B cell (primary cell): ENCODE data around the gene MYO18A. TPM values are rescaled to one million over a fixed set of nuclear protein-coding genes. Genes with fewer than 3 reads are reported as not detected.

Source experiments
- ATAC-seq: fragments of 200-7000 bp; cut with Tn5 transposase; one replicate; pipeline ENCODE4 v1.10.0; 2021; ENCODE audit warnings: low read depth, mild to moderate bottlenecking, moderate number of reproducible peaks, moderate library complexity
- CTCF ChIA-PET: fragments of 350-600 bp; sonication (Branson Sonifier 250); formaldehyde crosslinking; loops from one replicate; lab custom pipeline; 2021; ENCODE audit warnings: antibody characterized with exemption, inconsistent platforms; lab: Charles Lee
- POLR2A ChIA-PET: fragments of 350-600 bp; sonication (Branson Sonifier 250); formaldehyde crosslinking; loops from one replicate; lab custom pipeline; 2021; ENCODE audit warnings: antibody characterized with exemption; lab: Charles Lee
- DNase-seq: peaks from one replicate; pipeline ENCODE4 v3.0.0; 2013
- H2AFZ ChIP-seq: 2 replicates; pipeline ENCODE4 v1.6.1; 2012; ENCODE audit warnings: mild to moderate bottlenecking, low read depth, low read length; ENCODE audit not compliant: insufficient read depth, poor library complexity, severe bottlenecking
- H3K27ac ChIP-seq, 2 donors: 1 replicate in 1 of 2; 2 replicates in 1 of 2; pipeline ENCODE4 v1.5.1; 2012 to 2013; ENCODE audit warnings: low read length in 2 of 2, mild to moderate bottlenecking in 2 of 2, moderate library complexity in 1 of 2
- H3K27me3 ChIP-seq, 4 experiments: fragments of 200-600 bp in 1 of 4; sonication (generic) in 1 of 4; replicated peaks in 1 of 4; 1 replicate in 2 of 4; 2 replicates in 2 of 4; pipeline versions ENCODE4 v1.6.1 to v1.7.0; 2013 to 2016; ENCODE audit warnings: low read length in 3 of 4, mild to moderate bottlenecking in 2 of 4, mixed read lengths in 1 of 4, moderate library complexity in 1 of 4; ENCODE audit not compliant: insufficient read depth in 4 of 4, control insufficient read depth in 3 of 4; ENCODE audit errors: control extremely low read depth in 1 of 4
- H3K36me3 ChIP-seq, 2 experiments: replicated peaks in 1 of 2; 1 replicate in 1 of 2; 2 replicates in 1 of 2; pipeline versions ENCODE4 v1.6.1 to v1.7.1; 2013; ENCODE audit warnings: low read length in 1 of 2; ENCODE audit not compliant: insufficient read depth in 2 of 2, control insufficient read depth in 1 of 2; ENCODE audit errors: control extremely low read depth in 1 of 2, extremely low read depth in 1 of 2
- H3K4me1 ChIP-seq, 2 donors: fragments of 200-600 bp in 1 of 2; sonication (generic) in 1 of 2; 1 replicate in 1 of 2; 2 replicates in 1 of 2; pipeline versions ENCODE4 v1.5.1 to v1.6.1; 2013 to 2017; ENCODE audit warnings: low read length in 2 of 2; ENCODE audit not compliant: control insufficient read depth in 2 of 2, insufficient read depth in 2 of 2
- H3K4me2 ChIP-seq: replicated peaks from 2 replicates; pipeline ENCODE3; 2012; ENCODE audit warnings: mild to moderate bottlenecking, low read depth, low read length; ENCODE audit not compliant: poor library complexity, severe bottlenecking
- H3K4me3 ChIP-seq, 5 experiments: fragments of 200-600 bp in 1 of 5; sonication (generic) in 1 of 5; 1 replicate in 3 of 5; 2 replicates in 2 of 5; pipeline versions ENCODE4 v1.5.1 to v1.7.0; 2011 to 2016; ENCODE audit warnings: low read length in 4 of 5, mild to moderate bottlenecking in 4 of 5, low read depth in 2 of 5, control low read depth in 1 of 5, moderate library complexity in 1 of 5; ENCODE audit not compliant: insufficient read depth in 1 of 5; ENCODE audit errors: control extremely low read depth in 1 of 5, extremely low read depth in 1 of 5
- H3K79me2 ChIP-seq: fragments of 200-600 bp; sonication (generic); one replicate; pipeline ENCODE4 v1.6.0; 2016; ENCODE audit warnings: low read length; ENCODE audit not compliant: control insufficient read depth, insufficient read depth
- H3K9ac ChIP-seq: fragments of 200-600 bp; sonication (generic); 2 replicates; pipeline ENCODE4 v1.6.1; 2017; ENCODE audit warnings: mild to moderate bottlenecking, low read length, moderate library complexity
- H3K9me3 ChIP-seq, 3 donors: one replicate each; pipeline versions ENCODE4 v1.6.1 to v1.7.1; 2013; ENCODE audit warnings: low read length in 2 of 3; ENCODE audit not compliant: control insufficient read depth in 2 of 3, insufficient read depth in 1 of 3; ENCODE audit errors: control extremely low read depth in 1 of 3
- H4K20me1 ChIP-seq: 2 replicates; pipeline ENCODE4 v1.6.0; 2012; ENCODE audit warnings: mild to moderate bottlenecking, low read length; ENCODE audit not compliant: insufficient read depth, control insufficient read depth, poor library complexity, severe bottlenecking
- H3K27ac Mint-ChIP-seq: one replicate; pipeline ENCODE4 v1.8.0; 2021; ENCODE audit warnings: mixed read lengths
- H3K27me3 Mint-ChIP-seq: one replicate; pipeline ENCODE4 v1.8.0; 2021; ENCODE audit warnings: mixed read lengths
- H3K4me1 Mint-ChIP-seq: one replicate; pipeline ENCODE4 v1.8.0; 2021; ENCODE audit warnings: mixed read lengths
- H3K4me3 Mint-ChIP-seq: one replicate; pipeline ENCODE4 v1.8.0; 2021; ENCODE audit warnings: mixed read lengths
- H3K9me3 Mint-ChIP-seq: one replicate; pipeline ENCODE4 v1.8.0; 2022; ENCODE audit warnings: mixed read lengths; ENCODE audit not compliant: insufficient read depth
- EZH2 ChIP-seq: IDR thresholded peaks from 2 replicates; pipeline ENCODE4 v1.6.1; 2012; ENCODE audit warnings: borderline replicate concordance, low read depth, mild to moderate bottlenecking, moderate library complexity, low read length; ENCODE audit not compliant: insufficient read depth, poor library complexity, severe bottlenecking
- WGBS: methylation state at CpG from one replicate; pipeline ENCODE4 v1.1.5; 2013; ENCODE audit warnings: missing lambda C conversion rate; ENCODE audit not compliant: insufficient coverage; 5-methylcytosine and 5-hydroxymethylcytosine counted together
- intact Hi-C: fragments of 100-400 bp; cut with micrococcal nuclease; formaldehyde crosslinking; loops from one replicate; pipeline ENCODE4 v1.10.0; 2022
- polyA plus RNA-seq: library from polyadenylated mRNA; depleted of rRNA; stranded (reverse); fragments of >200 nt; gene quantifications from 2 replicates; pipeline ENCODE4 v1.2.3, GENCODE V29; 2012
- total RNA-seq, 2 donors: library from RNA; stranded (reverse); fragments of 120-200 nt in 1 of 2; gene quantifications; 1 replicate in 1 of 2; 2 replicates in 1 of 2; pipeline versions ENCODE4 v1.2.3 to v1.2.4, GENCODE V29; 2013 to 2022
- TF ChIP-seq, protein P1 (sequence below): fragments of 200-600 bp; IDR thresholded peaks from one replicate; pipeline ENCODE4 v1.8.0; 2022; ENCODE audit warnings: antibody characterized with exemption, mild to moderate bottlenecking

Gene MYO18A
- total and polyA plus RNA-seq, 2 donors (not counting 1 experiment from before 2014, with no cell fraction given) = 72.2 to 155 TPM

DNA sequence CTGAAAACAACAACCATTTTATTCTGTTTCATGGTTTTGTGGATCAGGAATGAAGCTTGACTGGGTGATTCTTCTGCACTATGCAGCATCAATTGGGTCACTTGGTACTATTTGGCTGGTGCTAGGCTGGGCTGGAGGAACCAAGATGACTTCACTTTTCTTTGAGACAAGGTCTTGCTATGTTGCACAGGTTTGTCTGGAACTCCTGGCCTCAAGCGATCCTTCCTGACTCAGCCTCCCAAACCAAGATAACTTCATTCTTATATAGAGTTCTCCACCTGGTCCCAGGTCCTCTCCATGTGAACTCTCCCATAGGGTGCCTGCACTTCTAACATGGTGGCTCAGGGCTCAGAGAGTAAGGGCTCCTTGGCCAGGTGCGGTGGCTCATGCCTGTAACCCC is 139.1 kb downstream of the MYO18A start:
- no peaks in the 10 kb centered on the region for H3K9me3 Mint-ChIP-seq
- no peak overlapping the region for H3K9ac ChIP-seq
- peaks cover 0 to 2% (median 0%) of the 10 kb centered on the region in 3 donors for H3K9me3 ChIP-seq
- WGBS = 100% methylated on average over 2 of the region's 2 CpGs
- DNase-seq (no peak), ATAC-seq (no peak)
- H3K4me3 ChIP-seq = no peak overlapping the region
- no peak overlapping the region for H3K4me2 ChIP-seq
- intact Hi-C loops = no loop called here
- H3K27ac ChIP-seq = no peak overlapping the region
- H3K36me3 ChIP-seq = no peaks in the 10 kb centered on the region
- TF ChIP-seq, protein P1, sequence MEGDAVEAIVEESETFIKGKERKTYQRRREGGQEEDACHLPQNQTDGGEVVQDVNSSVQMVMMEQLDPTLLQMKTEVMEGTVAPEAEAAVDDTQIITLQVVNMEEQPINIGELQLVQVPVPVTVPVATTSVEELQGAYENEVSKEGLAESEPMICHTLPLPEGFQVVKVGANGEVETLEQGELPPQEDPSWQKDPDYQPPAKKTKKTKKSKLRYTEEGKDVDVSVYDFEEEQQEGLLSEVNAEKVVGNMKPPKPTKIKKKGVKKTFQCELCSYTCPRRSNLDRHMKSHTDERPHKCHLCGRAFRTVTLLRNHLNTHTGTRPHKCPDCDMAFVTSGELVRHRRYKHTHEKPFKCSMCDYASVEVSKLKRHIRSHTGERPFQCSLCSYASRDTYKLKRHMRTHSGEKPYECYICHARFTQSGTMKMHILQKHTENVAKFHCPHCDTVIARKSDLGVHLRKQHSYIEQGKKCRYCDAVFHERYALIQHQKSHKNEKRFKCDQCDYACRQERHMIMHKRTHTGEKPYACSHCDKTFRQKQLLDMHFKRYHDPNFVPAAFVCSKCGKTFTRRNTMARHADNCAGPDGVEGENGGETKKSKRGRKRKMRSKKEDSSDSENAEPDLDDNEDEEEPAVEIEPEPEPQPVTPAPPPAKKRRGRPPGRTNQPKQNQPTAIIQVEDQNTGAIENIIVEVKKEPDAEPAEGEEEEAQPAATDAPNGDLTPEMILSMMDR = no peak
- TF ChIP-seq EZH2 = no peak
- peaks cover 0 to 10% (median 4%) of the 10 kb centered on the region in 4 experiments for H3K27me3 ChIP-seq
- ChIA-PET POLR2A (interaction anchor here (0.7 kb wide), 1 partner anchor 32 kb away, joined by 6 read pairs; no protein-coding TSS in a partner anchor), CTCF (no interaction called here)
- H3K79me2 ChIP-seq = no peaks in the 10 kb centered on the region
- no peak overlapping the region for H3K27ac Mint-ChIP-seq
- H3K4me1 Mint-ChIP-seq = peaks cover 16% of the 10 kb centered on the region
- peaks cover 14 to 15% of the 10 kb centered on the region in 2 donors for H3K4me1 ChIP-seq
- H4K20me1 ChIP-seq = no peaks in the 10 kb centered on the region
- no peak overlapping the region for H2AFZ ChIP-seq
- peaks cover 11% of the 10 kb centered on the region for H3K27me3 Mint-ChIP-seq
- no peak overlapping the region for H3K4me3 Mint-ChIP-seq

DNA sequence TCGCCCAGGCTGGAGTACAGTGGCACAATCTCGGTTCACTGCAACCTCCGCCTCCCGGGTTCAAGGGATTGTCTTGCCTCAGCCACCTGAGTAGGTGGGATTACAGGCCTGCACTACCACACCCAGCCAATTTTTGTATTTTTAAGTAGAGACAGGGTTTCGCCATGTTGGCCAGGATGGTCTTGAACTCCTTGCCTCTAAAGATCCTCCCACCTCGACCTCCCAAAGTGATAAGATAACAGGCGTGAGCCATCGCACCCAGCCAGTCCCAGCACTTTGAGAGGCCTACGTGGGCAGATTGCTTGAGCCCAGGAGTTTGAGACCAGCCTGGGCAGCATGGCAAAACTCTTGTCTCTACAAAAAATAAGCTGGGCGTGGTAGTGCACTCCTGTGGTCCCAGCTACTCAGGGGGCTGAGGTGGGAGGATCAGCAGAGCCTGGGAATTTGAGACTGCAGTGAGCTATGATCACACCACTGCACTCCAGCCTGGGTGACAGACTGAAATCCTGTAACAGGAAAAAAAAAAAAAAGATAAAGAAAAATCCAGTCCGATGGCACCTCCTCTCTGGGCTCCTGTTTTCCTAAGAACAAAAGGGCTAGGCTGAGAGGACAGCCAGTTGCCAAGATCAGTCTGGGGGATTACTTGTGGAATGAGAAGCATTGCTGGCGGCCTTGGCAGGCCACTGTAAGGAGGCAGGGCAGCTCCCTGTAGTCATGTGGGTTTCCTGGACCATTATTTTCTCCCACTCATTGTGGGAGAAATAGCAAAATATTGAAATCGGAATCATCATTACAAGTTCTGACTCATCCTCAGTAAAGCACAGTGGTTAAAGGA is 140.2 kb downstream of the MYO18A start:
- H4K20me1 ChIP-seq = no peaks in the 10 kb centered on the region
- H3K79me2 ChIP-seq = no peaks in the 10 kb centered on the region
- H3K9ac ChIP-seq = no peak overlapping the region
- ChIA-PET CTCF (no interaction called here), POLR2A (interaction anchor here (0.7 kb wide), 1 partner anchor 33 kb away, joined by 6 read pairs; no protein-coding TSS in a partner anchor)
- no peak overlapping the region for H3K4me3 ChIP-seq
- WGBS = 96% methylated on average over 6 of the region's 13 CpGs
- H3K27me3 ChIP-seq = peaks cover 0 to 21% (median 6%) of the 10 kb centered on the region in 4 experiments
- H3K36me3 ChIP-seq = no peaks in the 10 kb centered on the region
- DNase-seq (no peak), ATAC-seq (no peak)
- H3K4me1 ChIP-seq = peaks cover 14 to 15% of the 10 kb centered on the region in 2 donors
- no peak overlapping the region for H3K4me3 Mint-ChIP-seq
- no peak overlapping the region for H3K4me2 ChIP-seq
- intact Hi-C loops = loop anchor here (10.0 kb wide), 1 partner anchor 75 kb away; no protein-coding TSS in a partner anchor
- H3K27me3 Mint-ChIP-seq = peaks cover 17% of the 10 kb centered on the region
- H3K4me1 Mint-ChIP-seq = peaks cover 16% of the 10 kb centered on the region
- no peaks in the 10 kb centered on the region for H3K9me3 Mint-ChIP-seq
- no peak overlapping the region for H2AFZ ChIP-seq
- no peak for TF ChIP-seq EZH2
- TF ChIP-seq, protein P1 = no peak
- H3K9me3 ChIP-seq = peaks cover 0 to 8% (median 2%) of the 10 kb centered on the region in 3 donors
- H3K27ac Mint-ChIP-seq = no peak overlapping the region
- no peak overlapping the region for H3K27ac ChIP-seq
